Caki2 (cell line): ENCODE results near the gene SLC49A3. TPM values are rescaled to one million over a fixed set of nuclear protein-coding genes. Genes with fewer than 3 reads are reported as not detected.
"Not testable (repeated sequence)": the region's sequence is repeated elsewhere in the genome, so short reads cannot be mapped to it uniquely, and the experiment has no call there.

ENCODE experiments used
- DNase-seq: peaks from one replicate; pipeline ENCODE4 v3.0.0-alpha.2; 2015; ENCODE audit warnings: low read depth
- in situ Hi-C: cut with HindIII; loops from 2 replicates; pipeline ENCODE4 v1.10.0; 2016; ENCODE audit warnings: low sequenced_read_pairs, low pct_unique_long_range_greater_than_20kb, mixed read lengths
- total RNA-seq: library from RNA; depleted of rRNA; stranded (reverse); fragments of >200 nt; shearing (Covaris generic); gene quantifications from 2 replicates; pipeline ENCODE4 v1.2.3, GENCODE V29; 2014; ENCODE audit warnings: low replicate concordance

The SLC49A3 gene
- total RNA-seq, 1 experiment from 2014 or later, result not detected

DNA sequence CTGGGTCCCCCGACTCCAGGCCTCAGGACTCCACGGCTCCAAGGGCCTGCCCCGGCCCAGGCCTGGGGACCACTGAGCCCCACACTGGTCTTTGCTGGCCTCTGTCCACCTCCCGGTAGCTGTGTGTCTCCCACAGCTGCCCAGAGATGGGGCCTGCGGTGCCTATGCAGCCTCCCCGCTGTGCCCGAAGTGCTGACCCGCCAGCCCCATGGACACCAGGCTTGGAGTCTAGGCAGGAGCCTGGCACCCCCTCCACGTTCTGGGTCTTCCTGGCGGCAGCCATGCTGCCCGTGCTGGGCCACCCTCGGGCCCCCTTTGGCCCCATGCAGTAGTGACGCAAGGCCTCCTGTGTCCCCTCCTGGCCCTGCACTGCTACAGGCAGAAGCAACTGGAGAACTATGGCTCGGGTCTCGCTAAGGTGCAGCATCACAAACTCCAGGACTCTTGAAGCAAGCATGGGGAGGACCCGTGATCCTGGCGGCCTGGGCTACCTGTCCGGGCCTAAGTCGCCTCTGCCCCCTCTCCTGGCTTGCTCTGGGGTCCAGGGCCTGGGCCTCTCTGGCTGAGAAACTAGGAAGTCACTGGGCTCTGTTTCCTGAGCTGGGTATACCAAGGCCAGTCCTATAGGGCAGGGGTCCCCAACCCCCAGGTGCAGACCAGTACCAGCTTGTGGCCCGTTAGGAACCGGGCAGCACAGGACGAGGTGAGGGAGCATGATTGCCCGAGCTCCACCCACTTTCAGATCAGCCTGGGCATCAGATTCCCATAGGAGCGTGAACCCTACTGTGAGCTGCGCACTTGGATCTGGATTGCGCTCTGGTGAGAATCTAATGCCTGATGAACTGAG, 13.7 kb downstream of the SLC49A3 start:
- DNase-seq, result no peak
- in situ Hi-C loops, result no loop called here

DNA sequence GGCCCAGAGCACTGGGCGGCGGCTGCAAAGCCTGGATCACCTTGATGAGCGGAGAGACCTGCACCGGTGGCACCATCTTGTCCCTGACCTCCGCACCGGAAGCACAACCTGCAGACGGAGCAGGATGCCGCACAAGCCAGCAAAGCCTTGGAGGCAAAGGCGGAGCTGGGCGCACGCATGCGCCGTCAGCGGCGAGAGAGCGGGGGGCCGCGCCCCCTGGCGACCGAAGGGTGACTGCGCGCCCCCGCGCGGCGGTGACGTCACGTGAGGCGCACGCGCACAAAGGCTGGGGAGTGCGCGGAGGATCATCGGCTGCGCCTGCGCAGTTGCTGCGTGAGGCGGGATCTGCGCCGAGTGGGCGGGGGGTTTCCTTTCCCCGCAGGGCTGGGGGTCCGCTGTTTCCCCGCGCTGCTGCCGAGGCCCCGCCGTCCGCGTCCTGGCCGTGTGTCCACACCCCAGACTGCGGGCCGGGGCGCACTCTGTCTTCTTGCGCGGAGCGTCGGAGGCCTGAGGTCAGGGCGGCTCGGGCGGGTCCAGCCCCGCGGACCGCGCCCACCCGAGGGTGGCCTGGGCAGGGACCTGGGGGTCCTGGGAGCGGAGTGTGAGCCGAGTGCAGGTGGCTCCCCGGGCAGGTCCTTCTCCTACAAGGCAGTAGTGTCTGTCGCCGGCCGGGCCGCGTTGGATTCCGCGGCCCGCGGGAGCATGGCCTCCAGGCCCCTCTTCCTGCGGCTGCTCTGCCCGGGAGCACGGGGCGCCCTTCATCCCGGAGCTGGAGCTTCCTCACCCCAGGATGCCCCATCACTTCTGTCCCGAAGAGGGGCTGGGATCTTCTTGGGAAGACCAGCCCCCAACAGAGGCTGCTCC, 14.5 kb downstream of the SLC49A3 start, which contains the start of the genes ATP5ME and MYL5:
Gene ATP5ME, minus strand, starts transcription at position 105 of the 864 bp plus-strand sequence. Its CDS starts 29 bp downstream, at position 76.
Gene MYL5, plus strand, starts transcription at position 371 of the 864 bp plus-strand sequence. CDS start 3,485 bp downstream, outside the sequence.
- in situ Hi-C loops, result no loop called here

DNA sequence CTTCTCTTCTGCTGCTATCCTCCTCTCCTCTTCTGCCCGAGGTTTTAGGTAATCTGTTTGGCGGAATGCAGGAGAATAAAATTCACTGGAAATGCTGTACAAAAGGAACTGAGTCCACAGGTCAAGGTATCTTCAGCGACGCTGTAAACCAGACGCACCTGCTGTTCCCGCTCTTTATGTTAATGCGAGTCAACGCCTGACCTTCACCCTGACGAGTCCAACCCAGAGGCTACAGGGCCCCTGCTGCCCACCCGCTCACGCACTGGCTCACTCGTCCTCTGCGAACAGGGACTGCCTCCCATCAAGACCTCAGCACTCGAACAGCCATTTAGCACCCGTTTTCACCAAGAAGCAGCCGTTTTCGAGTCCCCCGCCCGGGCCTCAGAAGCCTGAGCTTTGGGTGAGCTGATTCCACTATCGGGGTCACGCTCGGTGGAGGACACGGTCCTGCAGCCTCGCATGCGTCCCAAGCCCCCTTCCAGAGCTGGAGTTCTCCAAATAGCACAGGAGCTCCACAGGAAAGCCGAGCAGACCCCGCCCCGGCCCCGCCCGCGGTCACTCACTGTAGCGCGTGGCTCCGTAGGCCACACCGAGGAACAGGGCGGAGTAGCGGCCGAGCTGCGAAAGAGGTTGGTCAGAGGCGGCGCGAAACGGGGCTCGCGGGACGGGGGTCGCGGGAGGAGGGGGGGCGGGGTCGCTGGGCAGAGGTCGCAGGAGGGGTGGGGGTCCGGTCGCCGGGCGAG, 15.4 kb downstream of the SLC49A3 start:
- no peak for DNase-seq
- in situ Hi-C loops, result no loop called here

More for the DNA sequence above, 14.5 kb downstream of the SLC49A3 start, which contains the start of the genes ATP5ME and MYL5:
- peak; percentile 94 for DNase-seq

DNA sequence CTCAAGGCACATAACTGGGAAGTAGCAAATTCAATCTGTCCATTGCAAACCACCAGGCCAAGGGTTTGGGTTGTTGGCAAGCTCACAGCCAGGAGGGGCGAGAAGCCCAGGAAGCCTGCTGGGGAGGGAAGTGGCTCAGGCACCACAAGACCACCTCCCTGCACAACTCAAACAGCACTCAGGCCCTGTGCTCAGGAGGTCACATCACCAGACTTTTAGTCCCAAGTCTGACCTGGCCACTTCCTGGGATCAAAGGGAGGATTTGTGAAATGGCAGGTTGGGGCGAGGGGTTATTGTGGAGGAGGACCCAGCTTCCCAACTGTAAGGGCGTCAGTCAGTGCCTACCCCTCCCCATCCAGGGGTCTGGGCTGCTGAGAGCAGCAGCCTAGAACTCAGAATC, 17.2 kb downstream of the SLC49A3 start:
- no peak for DNase-seq
- in situ Hi-C loops, result no loop called here

DNA sequence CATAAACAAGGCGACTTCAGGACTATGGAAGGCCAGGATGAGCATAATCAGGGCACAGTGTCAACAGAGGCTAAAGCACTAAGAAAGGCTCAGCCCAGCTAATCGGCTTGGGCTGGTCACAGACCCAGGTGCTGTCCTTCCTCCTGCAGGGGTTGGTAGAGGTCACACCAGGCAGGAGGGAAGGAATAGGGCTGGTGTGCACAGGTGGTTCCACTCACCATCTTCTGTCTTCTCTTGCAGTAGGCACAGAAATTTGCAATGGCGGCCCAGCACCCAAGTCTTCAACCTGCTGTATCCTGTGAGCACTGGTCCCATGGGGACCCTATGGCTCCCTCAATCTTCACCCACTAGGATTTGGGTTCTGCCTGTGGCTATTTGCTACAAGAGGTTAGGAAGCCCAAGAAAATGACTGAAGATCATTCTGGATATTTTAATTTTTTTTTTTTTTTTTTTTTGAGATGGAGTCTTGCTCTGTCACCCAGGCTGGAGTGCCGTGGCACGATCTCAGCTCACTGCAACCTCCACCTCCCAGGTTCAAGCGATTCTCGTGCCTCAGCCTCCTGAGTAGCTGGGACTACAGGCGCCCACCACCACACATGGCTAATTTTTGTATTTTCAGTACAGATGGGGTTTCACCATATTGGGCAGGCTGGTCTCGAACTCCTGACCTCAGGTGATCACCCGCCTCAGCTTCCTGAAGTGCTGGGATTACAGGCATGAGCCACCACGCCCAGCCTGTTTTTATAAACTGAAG, 19.0 kb downstream of the SLC49A3 start:
- in situ Hi-C loops, DNase-seq: not testable (repeated sequence)

DNA sequence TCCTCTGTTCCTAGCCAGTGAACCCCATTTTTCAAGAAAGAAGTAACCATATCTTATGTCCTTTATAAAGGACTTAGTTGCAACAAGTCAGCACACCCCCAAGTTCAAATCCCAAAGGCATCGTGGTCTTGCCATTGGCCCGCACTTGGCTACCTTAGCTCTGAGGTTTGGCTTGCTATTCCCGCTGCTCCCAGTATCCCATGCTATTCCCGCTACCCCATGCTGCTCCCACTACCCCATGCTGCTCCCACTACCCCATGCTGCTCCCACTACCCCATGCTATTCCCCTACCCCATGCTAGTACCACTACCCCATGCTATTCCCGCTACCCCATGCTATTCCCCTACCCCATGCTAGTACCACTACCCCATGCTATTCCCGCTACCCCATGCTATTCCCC, 20.7 kb downstream of the SLC49A3 start:
- in situ Hi-C loops, DNase-seq: not testable (repeated sequence)

DNA sequence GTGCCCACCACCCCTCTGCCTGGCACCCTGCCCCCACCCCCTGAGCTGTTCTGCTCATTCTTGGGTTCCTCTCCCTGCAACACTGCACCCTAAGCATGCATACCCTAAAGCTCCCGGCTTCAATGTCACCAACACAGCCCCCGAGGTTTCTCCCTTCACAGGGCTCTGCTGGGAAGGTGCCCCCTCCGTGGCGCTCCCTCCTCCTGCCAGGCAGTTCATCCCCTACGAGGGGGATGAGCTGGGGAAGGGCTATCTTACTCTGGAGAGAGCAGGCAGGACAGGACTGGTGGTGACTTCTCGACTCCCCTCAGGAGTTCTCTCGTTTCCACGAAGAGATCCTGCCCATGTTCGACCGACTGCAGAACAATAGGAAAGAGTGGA, 21.4 kb downstream of the SLC49A3 start:
- no peak for DNase-seq
- in situ Hi-C loops, result no loop called here

DNA sequence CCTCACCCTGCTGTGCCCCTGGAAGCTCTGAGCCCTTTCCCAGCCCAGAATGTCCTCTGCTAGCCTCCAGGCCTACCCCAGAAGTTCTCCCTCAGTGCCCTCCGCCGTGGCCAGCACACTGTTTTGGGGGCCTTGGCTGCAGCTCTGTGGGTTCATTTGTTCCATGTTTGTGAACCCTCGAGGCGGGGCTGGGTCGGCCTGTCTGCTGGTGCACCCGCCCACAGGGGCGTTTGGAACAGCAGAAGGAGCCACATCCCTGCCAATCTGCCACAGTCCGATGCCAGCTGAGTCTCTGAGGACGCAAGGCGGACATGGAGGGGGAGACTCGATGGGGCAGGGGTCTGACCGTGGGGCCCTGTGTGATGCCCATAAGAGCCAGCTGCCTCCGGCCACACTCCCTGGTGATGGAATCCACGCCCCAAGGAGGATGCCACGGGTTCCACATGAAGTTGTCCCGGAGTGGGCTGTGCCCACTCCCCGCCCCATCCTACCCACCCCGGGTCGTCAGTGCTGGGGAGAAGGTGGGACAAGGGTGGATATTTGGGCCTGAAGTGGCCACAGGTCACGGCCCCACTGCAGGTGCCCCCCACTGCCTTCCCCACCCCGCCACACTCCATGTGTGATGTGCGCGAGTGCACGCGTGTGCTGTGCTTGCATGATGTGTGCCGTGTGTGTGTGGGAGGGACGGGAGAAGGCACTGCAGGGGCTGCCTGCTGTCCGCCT, 22.0 kb downstream of the SLC49A3 start:
- no peak for DNase-seq
- in situ Hi-C loops, result no loop called here

DNA sequence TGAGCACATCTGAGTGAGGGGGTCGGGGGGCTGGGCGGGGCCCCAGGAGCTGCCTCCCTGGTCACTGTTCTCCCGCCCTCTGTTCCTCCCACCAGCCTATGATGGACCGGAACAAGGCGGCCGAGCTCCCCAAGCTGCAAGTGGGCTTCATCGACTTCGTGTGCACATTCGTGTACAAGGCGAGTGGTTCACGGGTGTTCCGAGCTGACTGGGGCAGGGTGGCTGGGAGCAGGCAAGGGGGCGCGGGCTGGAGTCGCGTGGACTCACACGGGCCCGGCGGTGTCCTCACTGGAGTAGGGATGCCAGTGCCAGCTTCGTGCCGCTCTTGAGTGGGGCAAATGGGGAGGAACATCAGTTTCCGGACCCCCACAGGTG, 22.5 kb downstream of the SLC49A3 start:
- no peak for DNase-seq
- in situ Hi-C loops, result no loop called here

DNA sequence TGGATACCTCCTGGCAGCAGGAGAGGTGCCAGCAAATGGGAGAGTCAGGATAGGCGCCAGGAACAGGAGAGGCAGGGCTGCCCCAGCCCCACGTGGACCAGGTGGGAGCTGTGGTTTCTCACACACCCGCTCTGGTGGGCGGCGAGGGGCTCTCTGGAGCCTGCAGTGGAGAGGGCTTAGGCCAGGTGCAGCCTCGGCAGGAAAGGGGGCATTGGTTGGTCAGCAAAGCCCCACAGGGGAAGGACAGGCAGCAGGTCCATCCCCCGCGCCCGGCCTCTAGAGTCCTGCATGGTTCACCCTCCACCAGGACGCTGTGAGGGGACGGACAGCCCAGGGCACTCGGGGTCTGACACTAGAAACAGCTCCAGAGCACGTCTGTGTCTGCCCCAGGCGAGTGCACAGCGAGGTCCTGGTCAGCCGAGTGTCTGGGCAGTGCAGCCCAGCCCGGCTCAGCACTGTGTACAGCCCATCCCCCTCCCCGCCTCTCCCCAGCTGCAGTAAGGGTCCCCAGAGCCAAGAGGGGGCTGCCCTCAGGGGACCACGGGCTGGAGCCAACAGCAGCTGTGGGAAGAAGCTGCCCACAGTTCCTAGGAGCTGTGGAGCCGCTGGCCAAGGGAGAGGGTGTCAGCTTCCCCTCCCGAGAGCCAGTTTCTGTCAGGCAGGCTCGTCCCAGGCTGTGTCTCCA, 23.1 kb downstream of the SLC49A3 start:
- no peak for DNase-seq
- in situ Hi-C loops, result no loop called here

DNA sequence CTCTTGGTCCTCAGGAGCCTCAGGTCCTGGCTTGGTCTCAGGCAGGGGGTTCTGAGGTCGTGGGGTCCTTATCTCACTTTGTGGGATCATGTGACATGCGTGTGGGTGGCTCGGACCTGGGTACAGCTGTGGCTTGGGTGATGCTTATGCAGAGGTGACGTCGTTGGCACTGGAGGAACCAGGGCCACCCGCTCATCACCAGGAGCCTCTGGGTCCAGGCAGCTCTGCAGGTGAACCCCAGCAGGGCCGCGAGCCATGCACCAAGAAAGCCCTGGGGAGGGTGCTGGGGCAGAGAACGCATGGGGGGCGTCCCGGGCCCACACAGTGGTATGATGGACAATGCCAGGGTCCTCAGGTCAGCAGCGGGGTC, 23.6 kb downstream of the SLC49A3 start:
- DNase-seq, result no peak
- in situ Hi-C loops, result no loop called here

DNA sequence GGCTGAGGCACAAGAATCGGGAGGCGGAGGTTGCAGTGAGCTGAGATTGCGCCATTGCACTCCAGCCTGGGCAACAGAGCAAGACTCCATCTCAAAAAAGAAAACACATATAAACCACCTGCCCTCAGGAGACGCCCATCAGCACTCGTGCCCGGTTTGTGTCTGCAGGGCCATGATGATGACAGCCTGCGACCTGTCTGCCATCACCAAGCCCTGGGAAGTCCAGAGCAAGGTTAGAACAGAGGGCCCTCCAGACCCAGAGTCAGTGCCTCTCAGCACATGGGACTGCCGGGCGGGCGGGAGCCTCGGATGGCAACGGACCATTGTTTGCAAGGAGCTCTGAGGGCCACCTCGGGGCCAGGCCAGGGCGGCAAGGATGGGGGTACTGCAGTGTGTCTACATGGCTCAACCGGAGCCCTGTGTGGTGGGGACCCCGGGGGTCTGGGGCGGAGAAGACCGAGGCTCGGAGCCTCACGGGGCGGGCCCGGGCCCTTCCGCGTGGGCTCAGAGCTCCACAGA, 24.2 kb downstream of the SLC49A3 start:
- DNase-seq, result no peak
- in situ Hi-C loops, result no loop called here

DNA sequence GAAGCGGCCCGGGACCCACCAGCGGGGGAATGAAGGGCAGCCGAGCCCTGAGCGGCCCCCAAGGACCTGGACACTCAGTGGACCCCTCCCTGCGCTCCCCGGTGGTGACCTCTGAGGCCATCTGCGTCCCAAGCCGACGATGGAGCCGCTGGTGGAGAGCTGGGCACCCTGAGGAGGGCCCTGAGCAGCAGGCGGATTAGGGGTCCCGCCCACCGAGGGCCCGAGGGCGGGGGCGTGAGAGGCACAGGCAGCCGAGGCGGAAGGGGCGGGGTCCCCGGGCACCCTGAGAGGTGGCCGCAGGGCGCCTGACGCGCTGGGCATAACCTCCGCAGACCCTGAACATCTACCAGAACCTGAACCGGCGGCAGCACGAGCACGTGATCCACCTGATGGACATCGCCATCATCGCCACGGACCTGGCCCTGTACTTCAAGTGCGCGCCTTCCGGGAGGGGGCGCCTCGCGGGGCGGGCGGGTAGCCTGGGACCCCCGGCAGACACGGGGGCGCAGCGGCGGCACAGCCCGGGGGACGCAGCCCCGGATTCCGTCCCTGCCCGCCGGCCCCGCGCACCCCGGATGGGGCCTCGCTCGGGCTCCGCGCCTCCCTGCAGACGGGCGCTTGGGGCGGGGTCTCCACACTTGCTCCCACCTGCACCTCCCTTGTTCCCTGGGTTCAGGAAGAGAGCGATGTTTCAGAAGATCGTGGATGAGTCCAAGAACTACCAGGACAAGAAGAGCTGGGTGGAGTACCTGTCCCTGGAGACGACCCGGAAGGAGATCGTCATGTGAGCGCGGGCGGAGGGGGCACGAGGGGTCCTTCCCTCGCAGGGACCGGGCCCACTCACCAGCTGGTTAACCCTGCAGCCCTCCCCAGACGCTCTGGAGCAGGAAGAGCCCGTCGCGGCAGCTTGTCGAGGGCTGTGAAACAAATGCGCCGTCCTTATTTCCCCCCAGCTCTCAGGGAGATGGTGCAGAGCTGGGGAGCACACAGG, 25.2 kb downstream of the SLC49A3 start:
- DNase-seq, result no peak
- in situ Hi-C loops, result no loop called here

DNA sequence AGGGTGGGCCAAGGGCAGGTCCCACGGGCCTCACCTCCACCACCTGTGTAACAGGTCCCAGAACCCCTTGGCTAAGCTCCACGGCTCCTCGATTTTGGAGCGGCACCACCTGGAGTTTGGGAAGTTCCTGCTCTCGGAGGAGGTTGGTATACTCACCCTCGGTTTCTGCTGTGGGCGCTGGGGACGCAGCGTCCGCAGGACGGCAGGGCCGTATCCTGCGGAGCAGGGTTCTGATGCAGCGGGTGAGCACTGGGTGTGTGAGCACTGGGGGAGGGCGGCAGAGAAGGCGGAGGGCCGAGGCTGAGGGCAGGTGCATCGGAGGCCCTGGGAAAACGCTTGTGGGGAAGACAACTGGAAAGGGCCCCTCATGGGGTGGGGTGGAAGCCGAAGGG, 25.9 kb downstream of the SLC49A3 start:
- in situ Hi-C loops, result no loop called here
- DNase-seq, result no peak

DNA sequence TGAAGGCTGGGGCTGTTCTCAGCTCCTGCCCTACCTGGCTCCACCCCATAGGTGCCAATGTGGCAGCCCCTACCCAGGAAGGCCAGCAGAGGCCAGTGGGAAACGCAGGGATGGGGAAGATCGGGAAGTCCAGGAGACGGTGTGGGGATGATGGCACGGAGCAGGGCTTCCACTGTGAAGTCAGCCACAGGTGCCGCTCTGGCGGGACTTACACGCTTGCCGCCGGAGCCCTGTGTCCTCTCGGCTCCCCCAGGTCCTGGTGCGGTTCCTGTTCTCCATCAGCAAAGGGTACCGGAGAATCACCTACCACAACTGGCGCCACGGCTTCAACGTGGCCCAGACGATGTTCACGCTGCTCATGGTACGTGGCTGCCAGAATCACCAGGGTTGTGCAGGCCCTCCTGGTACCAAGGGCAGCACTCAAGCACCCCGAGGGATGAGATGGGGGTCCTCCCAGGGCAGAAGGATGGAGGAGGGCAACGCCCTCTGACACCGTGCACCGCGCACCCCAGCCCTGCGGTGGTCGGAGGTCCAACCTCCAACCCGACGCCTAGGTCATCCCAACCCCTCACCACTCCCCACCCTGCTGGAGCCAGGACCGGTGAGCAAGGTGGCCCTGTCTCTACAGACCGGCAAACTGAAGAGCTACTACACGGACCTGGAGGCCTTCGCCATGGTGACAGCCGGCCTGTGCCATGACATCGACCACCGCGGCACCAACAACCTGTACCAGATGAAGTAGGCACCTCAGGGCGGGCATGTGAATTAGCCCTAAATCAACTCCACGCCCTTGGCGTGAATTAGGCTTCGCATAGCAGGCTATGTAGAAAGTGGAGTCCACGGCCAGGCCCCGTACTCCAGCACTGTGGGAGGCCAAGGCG, 26.8 kb downstream of the SLC49A3 start:
- no peak for DNase-seq
- in situ Hi-C loops, result no loop called here
